Mesothelial cell of epicardium (in vitro differentiated cells): ENCODE results near the gene RAD51B. TPM values are rescaled to one million over a fixed set of nuclear protein-coding genes. Genes with fewer than 3 reads are reported as not detected.

Experiments
- DNase-seq, 2 experiments: peaks; one replicate each; pipeline ENCODE4 v3.0.0; 2021; ENCODE audit warnings: low spot score in 2 of 2; ENCODE audit not compliant: unreplicated experiment in 2 of 2
- H3K27ac Mint-ChIP-seq: 2 replicates; pipeline ENCODE4 v1.8.0; 2021; ENCODE audit warnings: mixed read lengths
- H3K27me3 Mint-ChIP-seq: 2 replicates; pipeline ENCODE4 v1.8.0; 2021; ENCODE audit warnings: low read depth, mixed read lengths
- H3K36me3 Mint-ChIP-seq: 2 replicates; pipeline ENCODE4 v1.8.0; 2021; ENCODE audit warnings: mixed read lengths
- H3K4me1 Mint-ChIP-seq: 2 replicates; pipeline ENCODE4 v1.8.0; 2021; ENCODE audit warnings: mixed read lengths
- H3K4me3 Mint-ChIP-seq: 2 replicates; pipeline ENCODE4 v1.8.0; 2021; ENCODE audit warnings: mild to moderate bottlenecking, moderate library complexity, mixed read lengths
- H3K9me3 Mint-ChIP-seq: 2 replicates; pipeline ENCODE4 v1.8.0; 2021; ENCODE audit warnings: mixed read lengths
- CTCF ChIP-seq: fragments of 200-600 bp; sonication (generic); IDR thresholded peaks from one replicate; pipeline ENCODE4 v1.5.0; 2021; ENCODE audit warnings: antibody characterized with exemption; ENCODE audit not compliant: unreplicated experiment
- total RNA-seq: library from RNA; stranded (reverse); gene quantifications from 3 replicates; pipeline ENCODE4 v1.2.1, GENCODE V29; 2021

RAD51B gene
- total RNA-seq, 1 donor from 2014 or later: 34.7 TPM

DNA sequence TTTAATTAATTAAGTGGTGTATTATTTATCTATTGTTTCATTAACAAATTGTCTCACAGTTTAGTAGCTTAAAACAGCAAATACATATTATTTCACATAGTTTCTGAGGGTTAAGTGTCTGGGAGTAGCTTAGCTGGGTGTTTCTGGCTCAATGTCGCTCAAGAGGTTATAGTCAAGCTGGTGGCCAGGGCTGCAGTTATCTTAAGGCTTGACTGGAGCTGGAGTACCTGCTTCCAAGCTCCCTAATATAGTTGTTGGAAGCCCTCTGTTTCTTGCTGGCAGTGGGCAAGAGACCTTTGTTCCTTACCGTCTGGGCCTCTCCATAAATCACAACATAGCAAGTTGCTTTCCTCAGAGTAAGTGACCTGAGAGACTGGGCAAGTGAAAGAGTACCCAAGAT is 66.6 kb downstream of the RAD51B start:
- Mint-ChIP-seq H3K9me3 (no peaks in the 10 kb centered on the region), H3K4me1 (peaks cover 21% of the 10 kb centered on the region), H3K27me3 (no peaks in the 10 kb centered on the region), H3K36me3 (no peaks in the 10 kb centered on the region), H3K4me3 (no peak overlapping the region), H3K27ac (no peak overlapping the region)
- DNase-seq: no peak
- TF ChIP-seq CTCF: no peak

- Mint-ChIP-seq H3K9me3 (no peaks in the 10 kb centered on the region), H3K27me3 (no peaks in the 10 kb centered on the region), H3K36me3 (no peaks in the 10 kb centered on the region), H3K4me3 (no peak overlapping the region), H3K4me1 (peaks cover 25% of the 10 kb centered on the region), H3K27ac (no peak overlapping the region)
- TF ChIP-seq CTCF: no peak
- no peak for DNase-seq
Observed at GRCh38 chr14:67887478-67887877, 67.9 kb downstream of the RAD51B start.

DNA sequence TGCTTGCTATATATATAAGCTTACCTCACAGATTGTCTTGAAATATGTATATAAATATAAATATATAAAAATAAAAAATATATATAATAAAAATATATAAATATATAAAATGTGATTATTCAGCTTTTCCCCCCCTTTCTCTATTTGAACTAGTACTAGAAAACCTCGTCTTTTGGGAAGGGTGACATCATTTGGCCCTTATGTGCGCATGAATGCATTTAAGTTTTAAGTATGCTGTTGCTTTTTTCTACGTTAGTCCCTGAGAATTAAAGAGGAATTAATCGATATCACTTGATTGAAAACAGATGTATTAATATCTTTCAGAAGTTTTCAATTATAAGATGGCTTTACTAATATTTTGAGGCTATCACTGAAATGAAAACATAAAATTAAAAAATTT is 69.9 kb downstream of the RAD51B start:
- Mint-ChIP-seq H3K27me3 (no peaks in the 10 kb centered on the region), H3K9me3 (no peaks in the 10 kb centered on the region), H3K4me3 (no peak overlapping the region), H3K36me3 (no peaks in the 10 kb centered on the region), H3K27ac (no peak overlapping the region), H3K4me1 (peaks cover 22% of the 10 kb centered on the region)
- no peak for TF ChIP-seq CTCF
- DNase-seq: no peak

- DNase-seq: no peak
- Mint-ChIP-seq H3K27ac (no peak overlapping the region), H3K4me1 (peaks cover 7% of the 10 kb centered on the region)
Observed at GRCh38 chr14:67892466-67893100, 73.0 kb downstream of the RAD51B start.

GRCh38 chr14:67900231-67900630 is 80.7 kb downstream of the RAD51B start:
- Mint-ChIP-seq H3K9me3 (peaks cover 21% of the 10 kb centered on the region), H3K36me3 (peaks cover 7% of the 10 kb centered on the region), H3K27me3 (no peaks in the 10 kb centered on the region), H3K27ac (no peak overlapping the region), H3K4me3 (no peak overlapping the region), H3K4me1 (no peaks in the 10 kb centered on the region)
- DNase-seq: no peak
- no peak for TF ChIP-seq CTCF

More at GRCh38 chr14:67892466-67893100, 73.0 kb downstream of the RAD51B start:
- Mint-ChIP-seq H3K4me3 (no peak overlapping the region), H3K27me3 (no peaks in the 10 kb centered on the region), H3K9me3 (no peaks in the 10 kb centered on the region), H3K36me3 (no peaks in the 10 kb centered on the region)
- no peak for TF ChIP-seq CTCF
